SU-DHL-6 (cell line): ENCODE data around the gene ACER3.

ENCODE experiments used
- CTCF ChIP-seq: fragments of 200-600 bp; sonication (generic); IDR thresholded peaks from one replicate; pipeline ENCODE4 v1.5.1; 2017; ENCODE audit warnings: antibody characterized with exemption, mild to moderate bottlenecking, low read length, moderate library complexity; ENCODE audit not compliant: insufficient read depth, poor library complexity, severe bottlenecking
- EZH2phosphoT487 ChIP-seq: fragments of 200-600 bp; sonication (generic), shearing (Covaris generic); conservative IDR thresholded peaks from 2 replicates; pipeline ENCODE4 v1.6.1; 2018; ENCODE audit warnings: mild to moderate bottlenecking, antibody characterized with exemption, low read length, moderate library complexity, mixed read lengths

DNA sequence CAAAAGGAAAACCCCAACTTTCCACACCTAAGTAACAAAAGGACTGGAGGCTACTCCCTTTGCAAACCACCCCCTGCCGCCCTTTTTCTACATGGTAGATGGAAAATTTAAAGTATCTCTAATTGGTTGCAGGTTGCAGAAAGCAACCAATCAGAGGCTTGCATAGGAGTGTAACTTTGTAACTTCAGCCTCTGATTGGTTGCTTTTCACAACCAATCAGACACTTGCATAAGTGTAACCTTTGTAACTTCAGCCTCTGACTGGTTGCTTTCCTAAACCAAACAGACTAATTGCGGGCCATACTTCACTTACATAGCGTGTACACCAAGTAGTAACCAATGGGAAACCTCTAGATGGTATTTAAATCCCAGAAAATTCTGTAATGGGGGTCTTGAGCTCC is 16.8 kb upstream of the ACER3 start:
- no peak for TF ChIP-seq CTCF
- no peak for TF ChIP-seq EZH2phosphoT487
